Mucosa of rectum (tissue), 2 donors: ENCODE data around the gene CACNA1E.

Experiments used
- H3K27ac ChIP-seq, 2 donors: one replicate each; pipeline ENCODE4 v1.7.0; 2013; ENCODE audit warnings: inconsistent platforms in 2 of 2, low read depth in 2 of 2, low read length in 2 of 2
- H3K27me3 ChIP-seq, 2 donors: one replicate each; pipeline ENCODE4 v1.7.0; 2013; ENCODE audit warnings: low read length in 2 of 2; ENCODE audit not compliant: control insufficient read depth in 2 of 2, insufficient read depth in 2 of 2
- H3K36me3 ChIP-seq, 2 donors: one replicate each; pipeline ENCODE4 v1.7.0; 2013; ENCODE audit warnings: low read length in 2 of 2; ENCODE audit not compliant: control insufficient read depth in 2 of 2, insufficient read depth in 2 of 2
- H3K4me1 ChIP-seq, 2 donors: one replicate each; pipeline ENCODE4 v1.7.0; 2013; ENCODE audit warnings: low read length in 2 of 2, mild to moderate bottlenecking in 1 of 2; ENCODE audit not compliant: control insufficient read depth in 2 of 2, insufficient read depth in 2 of 2
- H3K4me3 ChIP-seq, 2 donors: one replicate each; pipeline ENCODE4 v1.7.0; 2013; ENCODE audit warnings: low read length in 2 of 2
- H3K9ac ChIP-seq, 2 donors: one replicate each; pipeline ENCODE4 v1.7.0; 2013; ENCODE audit warnings: low read length in 2 of 2, low read depth in 1 of 2, mild to moderate bottlenecking in 1 of 2
- H3K9me3 ChIP-seq, 2 donors: one replicate each; pipeline ENCODE4 v1.7.0; 2013; ENCODE audit warnings: low read length in 2 of 2; ENCODE audit not compliant: control insufficient read depth in 2 of 2
- donor health status: healthy.
- donor health status: Normal muscosa, but diverticular disease.

Gene CACNA1E

DNA sequence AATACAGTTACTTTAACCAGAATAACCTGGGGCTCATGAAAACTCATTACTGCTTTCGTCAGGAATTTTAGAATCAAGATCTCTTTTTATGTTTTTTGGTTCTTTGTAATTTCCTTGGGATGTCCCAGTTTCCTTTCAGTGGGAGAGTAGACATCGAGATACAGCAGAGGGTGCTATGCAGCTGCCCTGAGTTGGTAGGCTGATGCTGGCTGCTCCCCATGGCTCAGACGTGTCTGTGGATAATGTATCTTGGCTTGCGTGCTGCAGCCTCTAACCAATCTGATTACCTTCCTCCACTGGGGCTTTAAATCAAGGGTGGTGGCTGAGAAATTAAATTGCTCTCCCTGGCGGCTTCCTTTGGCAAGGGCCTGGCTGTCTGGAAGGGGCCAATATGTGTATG lies 253.7 kb downstream of the CACNA1E start:
- Histone ChIP-seq H3K4me3 (no peak overlapping the region), H3K36me3 (no peaks in the 10 kb centered on the region)

DNA sequence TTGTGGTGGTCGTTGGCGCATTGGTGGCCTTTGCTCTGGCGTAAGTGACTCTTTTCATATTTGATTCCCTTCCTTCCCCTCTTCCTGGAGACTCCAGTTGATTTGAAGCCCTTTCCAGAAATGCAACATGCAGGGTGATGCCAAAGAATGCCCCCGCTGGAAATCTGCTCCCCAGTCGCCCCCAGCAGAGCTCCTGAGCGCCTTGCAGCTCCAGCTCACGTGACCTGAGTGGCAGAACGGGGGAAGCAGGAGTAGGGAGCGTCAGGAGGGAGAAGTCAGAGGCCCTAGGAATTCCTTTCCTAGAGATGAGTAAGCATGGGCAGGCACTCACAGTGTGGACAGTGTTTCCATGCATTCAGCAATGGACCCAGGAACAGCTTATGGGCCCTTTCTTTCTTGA lies 255.9 kb downstream of the CACNA1E start:
- Histone ChIP-seq H3K4me1 (no peaks in the 10 kb centered on the region), H3K27ac (no peak overlapping the region), H3K36me3 (no peaks in the 10 kb centered on the region)

More for the DNA sequence above, 253.7 kb downstream of the CACNA1E start:
- no peaks in the 10 kb centered on the region for H3K9me3 ChIP-seq
- H3K27me3 ChIP-seq: no peaks in the 10 kb centered on the region
- H3K4me1 ChIP-seq: no peaks in the 10 kb centered on the region
- H3K9ac ChIP-seq: no peak overlapping the region
- no peak overlapping the region for H3K27ac ChIP-seq

DNA sequence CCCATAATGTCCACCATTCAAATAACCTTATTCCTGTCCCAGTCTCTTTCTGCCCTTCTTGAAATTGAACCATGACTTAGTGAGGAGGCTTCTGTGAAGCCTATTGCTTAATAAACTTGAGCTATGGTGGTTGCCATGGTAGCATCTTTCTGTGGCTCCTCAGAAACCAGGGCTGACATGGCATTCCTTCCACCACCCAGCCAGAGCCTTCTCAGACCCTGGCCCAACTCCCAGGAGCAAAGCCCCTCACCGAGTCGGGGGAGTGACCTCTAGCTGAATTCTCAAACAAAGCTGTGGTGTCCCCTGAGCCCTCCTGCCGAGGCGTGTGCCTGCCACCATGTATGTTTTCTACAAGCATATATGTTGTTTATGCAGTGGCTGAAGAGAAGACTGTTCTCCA lies 259.1 kb downstream of the CACNA1E start:
- Histone ChIP-seq H3K27me3 (no peaks in the 10 kb centered on the region), H3K4me3 (no peak overlapping the region), H3K27ac (no peak overlapping the region), H3K4me1 (no peaks in the 10 kb centered on the region), H3K9ac (no peak overlapping the region), H3K9me3 (no peaks in the 10 kb centered on the region), H3K36me3 (no peaks in the 10 kb centered on the region)

More for the DNA sequence above, 255.9 kb downstream of the CACNA1E start:
- Histone ChIP-seq H3K27me3 (no peaks in the 10 kb centered on the region), H3K4me3 (no peak overlapping the region), H3K9ac (no peak overlapping the region), H3K9me3 (no peaks in the 10 kb centered on the region)

DNA sequence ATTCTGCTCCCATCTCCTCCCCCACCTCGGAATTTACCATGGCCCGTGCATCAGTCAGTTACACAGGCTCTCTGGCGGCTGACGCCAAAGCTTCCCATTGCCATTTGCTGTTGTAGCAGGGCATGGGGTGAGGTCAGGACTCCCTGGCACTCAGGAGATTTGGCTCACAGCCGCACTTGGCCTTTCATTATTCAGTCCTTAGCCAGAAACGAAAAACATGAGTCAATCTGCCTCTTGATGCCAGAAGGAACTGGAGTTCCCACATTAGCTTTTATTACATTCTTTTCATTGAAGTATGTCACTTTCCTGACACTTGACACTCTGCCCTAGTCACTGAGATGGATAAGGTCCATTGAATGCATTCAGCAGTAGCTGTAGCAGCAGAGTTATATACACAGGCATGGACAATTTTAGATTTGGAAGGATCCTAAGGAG lies 260.6 kb downstream of the CACNA1E start:
- Histone ChIP-seq H3K9me3 (no peaks in the 10 kb centered on the region), H3K9ac (no peak overlapping the region), H3K4me1 (no peaks in the 10 kb centered on the region), H3K36me3 (no peaks in the 10 kb centered on the region), H3K27ac (no peak overlapping the region), H3K27me3 (no peaks in the 10 kb centered on the region), H3K4me3 (no peak overlapping the region)

DNA sequence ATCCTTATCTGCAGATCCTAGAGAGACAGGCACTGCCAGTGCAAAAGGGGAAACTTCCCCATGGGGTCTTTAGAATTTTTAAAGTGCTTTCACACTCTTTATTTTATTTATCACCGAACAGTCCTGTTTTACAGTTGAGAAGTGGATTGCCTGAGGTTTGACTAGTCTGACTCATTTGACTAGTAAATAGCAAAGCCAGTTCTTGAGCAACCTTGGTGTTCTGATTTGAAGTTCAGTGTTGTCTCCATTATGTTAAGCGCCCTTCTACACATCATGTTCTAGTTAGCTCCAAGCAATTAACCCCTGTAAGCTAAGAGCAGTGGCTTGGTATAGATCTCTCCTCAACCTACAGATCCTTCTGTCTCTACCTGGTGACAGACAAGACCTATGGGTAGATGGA lies 262.9 kb downstream of the CACNA1E start:
- Histone ChIP-seq H3K4me1 (no peaks in the 10 kb centered on the region), H3K9me3 (no peaks in the 10 kb centered on the region), H3K9ac (no peak overlapping the region), H3K36me3 (no peaks in the 10 kb centered on the region), H3K27ac (no peak overlapping the region), H3K4me3 (no peak overlapping the region), H3K27me3 (no peaks in the 10 kb centered on the region)

DNA sequence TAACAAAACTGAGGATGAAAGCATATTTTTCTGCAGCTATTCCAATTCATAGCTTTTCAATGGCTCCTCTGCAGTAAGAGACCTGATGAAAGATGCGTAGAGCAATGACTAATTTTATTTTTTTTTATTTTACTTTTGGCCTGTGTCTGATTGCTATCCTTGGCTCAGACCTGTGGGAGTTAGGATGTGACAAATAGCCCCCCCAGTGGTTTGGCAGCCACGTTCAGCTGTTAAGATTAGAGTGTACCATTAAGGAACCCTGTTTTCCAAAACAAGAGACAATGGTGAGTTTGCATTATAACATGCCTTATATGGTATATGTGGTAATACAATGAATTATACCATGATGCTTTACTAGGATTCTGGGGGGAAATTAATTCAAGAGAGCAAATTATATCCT lies 264.7 kb downstream of the CACNA1E start:
- no peaks in the 10 kb centered on the region for H3K36me3 ChIP-seq
- no peaks in the 10 kb centered on the region for H3K27me3 ChIP-seq
- H3K4me1 ChIP-seq: no peaks in the 10 kb centered on the region
- no peaks in the 10 kb centered on the region for H3K9me3 ChIP-seq
- no peak overlapping the region for H3K27ac ChIP-seq
- no peak overlapping the region for H3K4me3 ChIP-seq
- no peak overlapping the region for H3K9ac ChIP-seq

DNA sequence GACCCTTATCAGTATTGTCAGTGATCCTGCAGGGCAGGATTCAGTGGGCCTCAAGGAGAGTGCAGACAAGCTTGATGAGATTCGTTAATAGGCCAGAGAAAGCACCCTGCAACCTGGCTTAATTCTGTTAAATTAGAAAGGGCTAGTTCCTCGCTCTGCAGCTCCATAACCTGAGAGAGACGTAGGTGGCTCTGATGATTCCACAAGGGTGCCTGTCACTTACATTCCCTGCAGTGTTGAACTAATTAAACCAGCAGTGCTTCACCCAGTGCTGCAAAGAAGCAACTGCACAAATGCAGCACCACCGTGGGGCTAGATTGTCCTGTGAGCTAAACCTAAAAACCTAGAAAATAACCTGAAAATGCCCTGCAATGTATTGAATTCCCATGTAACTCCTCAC lies 270.8 kb downstream of the CACNA1E start:
- Histone ChIP-seq H3K9me3 (no peaks in the 10 kb centered on the region), H3K27ac (no peak overlapping the region)

DNA sequence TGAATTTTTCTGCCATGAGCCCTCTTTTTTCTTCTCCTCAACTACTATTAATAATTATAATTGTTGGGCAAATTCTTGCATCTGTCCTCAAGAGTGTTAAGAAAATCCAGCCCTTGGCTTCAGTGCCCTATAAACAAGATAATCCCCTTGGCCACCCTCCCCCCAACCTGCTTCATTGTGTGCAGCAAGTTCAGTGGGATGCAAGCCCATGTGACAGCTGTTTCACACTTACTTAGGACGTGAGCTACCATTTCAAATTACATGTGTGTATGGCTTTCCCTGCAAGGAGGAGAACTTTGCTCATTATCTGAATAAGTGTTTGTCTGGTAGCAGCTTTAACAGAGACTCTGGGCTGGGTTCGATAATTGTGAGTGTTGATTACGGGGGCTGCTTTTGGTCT lies 276.2 kb downstream of the CACNA1E start:
- H3K4me1 ChIP-seq: no peaks in the 10 kb centered on the region

More for the DNA sequence above, 270.8 kb downstream of the CACNA1E start:
- Histone ChIP-seq H3K36me3 (no peaks in the 10 kb centered on the region), H3K9ac (no peak overlapping the region), H3K27me3 (no peaks in the 10 kb centered on the region), H3K4me1 (no peaks in the 10 kb centered on the region), H3K4me3 (no peak overlapping the region)

DNA sequence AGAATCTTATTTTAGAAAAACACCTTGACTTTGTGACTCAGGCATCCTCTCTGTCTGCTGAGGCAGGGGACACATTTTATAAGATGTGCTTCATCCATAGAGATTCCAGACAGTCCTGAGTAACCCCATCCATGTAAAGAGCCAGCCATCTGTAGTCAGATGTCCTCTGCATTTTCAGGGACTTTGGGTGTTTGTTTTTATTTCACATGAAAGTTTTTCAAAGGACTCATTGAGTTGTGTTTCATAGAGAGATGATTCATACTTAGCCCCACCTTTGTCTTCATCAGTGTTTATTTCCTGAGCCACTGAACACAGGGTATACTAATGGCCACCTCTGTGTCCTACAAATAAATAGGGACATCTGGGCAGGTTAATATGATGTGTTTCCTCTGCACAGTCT lies 280.4 kb downstream of the CACNA1E start:
- Histone ChIP-seq H3K9me3 (no peaks in the 10 kb centered on the region), H3K27ac (no peak overlapping the region), H3K4me3 (no peak overlapping the region), H3K36me3 (no peaks in the 10 kb centered on the region), H3K4me1 (no peaks in the 10 kb centered on the region), H3K9ac (no peak overlapping the region), H3K27me3 (no peaks in the 10 kb centered on the region)

More for the DNA sequence above, 276.2 kb downstream of the CACNA1E start:
- H3K9me3 ChIP-seq: no peaks in the 10 kb centered on the region
- no peak overlapping the region for H3K4me3 ChIP-seq
- H3K9ac ChIP-seq: no peak overlapping the region
- no peaks in the 10 kb centered on the region for H3K36me3 ChIP-seq
- H3K27me3 ChIP-seq: no peaks in the 10 kb centered on the region
- H3K27ac ChIP-seq: no peak overlapping the region

DNA sequence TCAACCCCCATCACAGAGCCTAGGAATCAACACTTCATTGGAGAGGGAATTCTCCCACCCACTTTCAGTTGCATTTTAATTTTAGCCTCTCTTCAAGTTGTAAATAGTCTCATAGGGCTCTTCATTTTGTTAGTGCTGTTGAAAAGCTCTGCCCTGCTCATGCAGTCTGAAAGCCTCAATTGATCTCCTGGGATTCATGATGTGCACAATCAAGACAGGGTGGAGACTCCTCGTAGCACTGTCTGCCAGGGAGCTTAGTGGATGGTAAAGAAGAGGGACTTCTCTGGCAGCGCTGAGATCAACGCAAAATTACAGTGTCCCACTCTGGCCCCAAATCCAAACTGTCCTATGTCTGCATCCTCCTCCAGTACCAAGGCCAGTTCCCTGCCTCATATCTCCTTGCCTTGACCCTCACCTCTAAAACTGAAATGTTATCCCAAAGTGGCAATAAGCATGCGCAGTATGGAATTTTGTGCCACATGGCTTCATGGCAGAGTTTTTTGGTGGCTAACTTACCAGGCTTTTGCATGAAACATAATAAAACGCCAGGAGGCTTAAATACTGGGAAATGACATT lies 282.2 kb downstream of the CACNA1E start:
- H3K4me3 ChIP-seq: no peak overlapping the region
- H3K36me3 ChIP-seq: no peaks in the 10 kb centered on the region
- H3K9me3 ChIP-seq: no peaks in the 10 kb centered on the region
- no peaks in the 10 kb centered on the region for H3K27me3 ChIP-seq
- H3K9ac ChIP-seq: no peak overlapping the region
- no peak overlapping the region for H3K27ac ChIP-seq
- no peaks in the 10 kb centered on the region for H3K4me1 ChIP-seq
